ENCODE data around the gene PCLO.

GRCh38 chr7:83143107-83143506 is 19.6 kb downstream of the PCLO start:
- TF ChIP-seq CTCF (IDR thresholded peaks at IDR 0.05) (no peak), RFX5 (IDR thresholded peaks at IDR 0.05) (no peak), CHD4 (IDR thresholded peaks at IDR 0.05; ENCODE audit: borderline replicate concordance) (no peak), NR3C1 (IDR thresholded peaks at IDR 0.05) (no peak), POLR2A (IDR thresholded peaks at IDR 0.05; ENCODE audit: low read length) (no peak)

Measured in A549 (cell line).